T-helper 22 cell (primary cell): Measurements from ENCODE around the gene SERF1B.
"Not testable (repeated sequence)": the region's sequence is repeated elsewhere in the genome, so short reads cannot be mapped to it uniquely, and the experiment has no call there.

Experiments
- DNase-seq: peaks from one replicate; pipeline ENCODE4 v3.0.0-alpha.2; 2020; ENCODE audit warnings: low read depth

Gene SERF1B

DNA sequence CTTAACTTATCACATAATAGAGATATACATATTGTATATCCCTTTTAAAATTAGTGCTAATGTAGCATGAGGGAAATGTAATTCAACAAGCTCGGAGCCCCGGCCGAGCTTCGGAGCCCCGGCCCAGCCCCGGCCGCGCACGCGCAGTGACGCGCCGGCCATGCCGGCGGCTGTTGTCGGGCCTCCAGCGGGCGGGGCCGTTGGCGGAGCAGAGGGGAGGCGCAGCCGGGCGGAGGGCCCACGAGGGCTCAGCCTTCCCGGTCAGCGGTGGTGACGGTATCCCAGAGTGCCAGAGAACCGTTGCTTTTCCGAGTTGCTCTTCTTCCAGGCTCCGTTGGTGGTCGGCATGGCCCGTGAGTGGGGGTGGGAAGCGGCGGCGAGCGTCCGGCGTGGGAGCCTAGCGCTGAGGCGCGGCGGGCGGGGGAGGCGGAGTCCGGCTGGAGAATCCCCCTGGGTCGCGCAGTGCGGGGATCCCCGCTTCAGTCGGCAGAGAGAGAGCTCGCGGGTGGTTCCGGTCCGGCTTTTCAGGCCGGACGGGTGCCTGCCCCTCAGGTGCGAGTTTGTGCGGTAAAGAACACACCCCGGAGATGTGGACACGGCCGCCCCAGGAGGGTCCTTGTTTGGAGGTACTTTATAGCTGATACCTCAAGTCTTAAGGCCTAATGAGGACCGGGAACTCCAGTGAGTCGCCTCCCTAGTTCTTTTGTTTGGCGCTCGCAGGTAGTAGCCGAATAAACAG, at the start of gene SERF1B:
SERF1B (plus strand) TSS at position 146 of the 739 bp plus-strand sequence; CDS start at position 347, 201 bp downstream.
- DNase-seq: not testable (repeated sequence)

- DNase-seq: not testable (repeated sequence)
These were observed 33.3 kb upstream of the SERF1B start for GRCh38 chr5:69991713-69992112.

DNA sequence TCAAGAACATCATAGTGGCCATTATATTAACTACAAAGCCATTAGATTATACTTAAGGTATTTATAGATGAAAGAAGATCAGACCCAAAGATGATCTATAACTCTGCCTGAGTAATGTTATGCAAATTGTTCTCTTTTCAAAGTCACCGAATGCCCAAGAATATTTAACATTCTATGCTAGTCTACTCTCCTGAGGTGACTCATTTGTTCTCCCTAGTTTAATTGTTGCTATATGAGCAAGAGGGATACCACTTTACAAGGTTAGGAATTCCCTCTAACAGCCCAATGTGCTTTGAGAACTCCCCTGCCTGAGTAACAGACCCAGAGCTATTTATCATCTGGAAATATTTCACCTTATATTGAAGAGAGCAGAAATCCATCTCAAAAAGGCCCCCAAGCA, 29.5 kb upstream of the SERF1B start:
- not testable (repeated sequence) for DNase-seq

DNA sequence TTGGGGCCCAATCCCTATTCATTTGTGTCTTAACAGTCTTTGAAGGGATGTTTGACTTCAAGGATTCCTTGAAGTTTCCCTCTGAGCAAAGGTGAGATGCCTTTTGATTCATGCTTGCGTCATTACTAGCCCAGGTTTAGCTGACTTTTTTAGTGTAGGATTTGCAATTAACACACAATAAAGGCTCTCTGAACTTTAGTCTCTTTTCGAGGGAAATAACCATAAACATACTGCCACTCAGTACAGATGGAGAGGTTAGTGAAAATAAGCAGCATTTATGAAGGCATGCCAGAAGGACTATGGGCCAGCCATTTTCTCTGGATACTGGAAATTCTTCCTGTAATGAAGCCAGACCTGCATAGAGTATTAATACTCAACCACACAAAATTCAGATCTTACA, 4.4 kb upstream of the SERF1B start:
- DNase-seq: not testable (repeated sequence)

- DNase-seq: not testable (repeated sequence)
These were observed 744 bp downstream of the SERF1B start for GRCh38 chr5:70025845-70026145.

GRCh38 chr5:70031204-70031603, 6.2 kb downstream of the SERF1B start:
- not testable (repeated sequence) for DNase-seq

GRCh38 chr5:70041411-70041810, 16.4 kb downstream of the SERF1B start:
- not testable (repeated sequence) for DNase-seq

DNA sequence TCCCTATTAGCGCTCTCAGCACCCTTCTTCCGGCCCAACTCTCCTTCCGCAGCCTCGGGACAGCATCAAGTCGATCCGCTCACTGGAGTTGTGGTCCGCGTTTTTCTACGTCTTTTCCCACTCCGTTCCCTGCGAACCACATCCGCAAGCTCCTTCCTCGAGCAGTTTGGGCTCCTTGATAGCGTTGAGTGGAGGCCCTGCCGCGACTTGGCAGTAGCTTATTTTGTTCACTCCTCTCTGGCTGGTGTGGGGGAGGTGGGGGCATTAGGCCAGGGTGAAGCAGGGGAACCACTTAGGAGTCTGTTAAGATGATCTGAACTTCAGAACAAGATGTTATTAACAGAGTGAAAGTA, 24.7 kb downstream of the SERF1B start:
- not testable (repeated sequence) for DNase-seq

GRCh38 chr5:70056289-70056942, 31.4 kb downstream of the SERF1B start:
- DNase-seq: not testable (repeated sequence)

DNA sequence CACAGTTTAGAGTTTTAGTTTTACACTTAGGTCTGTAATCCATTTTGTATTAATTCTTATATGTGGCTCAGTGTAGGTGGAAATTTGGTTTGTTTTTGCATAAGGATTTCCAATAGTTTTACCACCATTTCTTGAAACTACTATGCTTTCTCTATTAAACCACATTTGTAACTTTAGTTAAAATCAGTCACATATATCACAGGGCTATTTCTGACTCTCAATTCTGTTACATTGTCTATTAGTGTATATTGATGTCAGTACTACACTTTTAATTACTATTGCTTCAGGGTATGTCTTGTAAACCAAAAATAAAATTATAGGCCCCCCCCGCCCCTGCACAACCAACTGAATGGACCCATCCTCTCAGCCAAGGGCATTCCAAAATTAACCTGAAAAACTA, 32.1 kb downstream of the SERF1B start:
- DNase-seq: not testable (repeated sequence)

DNA sequence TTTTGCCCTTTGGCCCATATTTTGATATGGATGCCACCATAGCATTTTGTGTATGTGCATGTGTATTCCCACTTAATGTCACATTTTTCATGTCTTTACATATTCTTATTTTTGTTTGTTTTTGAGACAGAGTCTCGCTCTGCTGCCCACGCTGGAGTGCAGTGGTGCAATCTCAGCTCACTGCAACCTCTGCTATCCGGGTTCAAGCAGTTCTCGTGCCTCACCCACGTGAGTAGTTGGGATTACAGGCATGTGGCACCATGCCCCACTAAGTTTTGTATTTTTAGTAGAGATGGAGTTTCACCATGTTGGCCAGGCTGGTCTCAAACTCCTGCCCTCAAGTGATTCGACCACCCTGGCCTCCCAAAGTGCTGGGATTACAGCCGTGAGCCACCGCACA, 52.6 kb downstream of the SERF1B start:
- DNase-seq: not testable (repeated sequence)

- DNase-seq: not testable (repeated sequence)
These were observed 63.9 kb downstream of the SERF1B start for GRCh38 chr5:70088907-70089464.

DNA sequence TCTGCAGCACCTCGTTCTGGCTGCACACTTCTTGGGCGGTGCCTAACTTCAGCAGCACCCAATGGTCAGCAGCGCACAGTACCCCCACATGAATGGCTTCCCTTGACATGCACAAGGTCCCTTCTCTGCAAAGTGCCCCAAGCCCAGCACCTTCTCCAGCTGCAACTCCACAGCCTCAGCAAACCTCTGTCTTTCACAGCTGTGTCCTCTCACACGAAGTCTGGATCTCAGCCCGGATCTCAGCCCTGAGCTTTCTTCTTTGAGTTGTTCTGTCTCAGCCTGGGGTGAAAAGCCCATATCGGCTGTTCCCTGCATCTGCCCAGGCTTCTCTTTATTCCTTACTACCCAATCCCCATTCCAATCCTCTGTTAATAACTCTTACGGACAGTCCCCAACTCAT, 66.7 kb downstream of the SERF1B start:
- DNase-seq: not testable (repeated sequence)
